Body of pancreas (tissue), 4 donors: ENCODE data around the gene KRTAP5-11.

Experiments
- POLR2A ChIP-seq, 3 donors: fragments of 450-650 bp; IDR thresholded peaks; one replicate each; pipeline ENCODE4 v1.6.1; 2016; ENCODE audit warnings: antibody characterized with exemption in 3 of 3, mild to moderate bottlenecking in 2 of 3
- TF ChIP-seq, protein P1 (sequence below), 7 experiments: fragments of 450-650 bp in 4 of 7; fragments of 200-600 bp in 3 of 7; sonication (generic) in 3 of 7; IDR thresholded peaks; one replicate each; pipeline ENCODE4 v1.5.1; 2016 to 2019; ENCODE audit warnings: antibody characterized with exemption in 7 of 7

DNA sequence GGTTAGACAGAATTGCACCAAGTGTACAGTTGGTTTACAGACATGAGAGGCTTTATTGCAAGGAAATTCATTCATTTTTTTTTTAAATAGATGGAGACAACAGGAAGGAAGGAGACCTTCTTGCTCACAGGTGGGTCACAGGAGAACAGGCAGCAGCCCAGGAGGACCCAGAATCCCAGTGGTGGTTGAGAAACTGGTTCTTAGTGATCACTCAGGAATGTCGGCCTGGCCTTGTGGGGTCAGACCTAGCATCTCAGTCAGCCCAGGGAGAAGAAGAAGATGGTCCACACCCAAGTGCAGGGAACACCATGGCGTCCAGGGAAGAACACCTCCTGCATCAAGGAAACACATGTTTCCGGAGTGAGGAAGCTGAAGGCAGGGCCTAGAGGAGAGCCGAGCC, 849 bp downstream of the KRTAP5-11 start:
- TF ChIP-seq, protein P1, sequence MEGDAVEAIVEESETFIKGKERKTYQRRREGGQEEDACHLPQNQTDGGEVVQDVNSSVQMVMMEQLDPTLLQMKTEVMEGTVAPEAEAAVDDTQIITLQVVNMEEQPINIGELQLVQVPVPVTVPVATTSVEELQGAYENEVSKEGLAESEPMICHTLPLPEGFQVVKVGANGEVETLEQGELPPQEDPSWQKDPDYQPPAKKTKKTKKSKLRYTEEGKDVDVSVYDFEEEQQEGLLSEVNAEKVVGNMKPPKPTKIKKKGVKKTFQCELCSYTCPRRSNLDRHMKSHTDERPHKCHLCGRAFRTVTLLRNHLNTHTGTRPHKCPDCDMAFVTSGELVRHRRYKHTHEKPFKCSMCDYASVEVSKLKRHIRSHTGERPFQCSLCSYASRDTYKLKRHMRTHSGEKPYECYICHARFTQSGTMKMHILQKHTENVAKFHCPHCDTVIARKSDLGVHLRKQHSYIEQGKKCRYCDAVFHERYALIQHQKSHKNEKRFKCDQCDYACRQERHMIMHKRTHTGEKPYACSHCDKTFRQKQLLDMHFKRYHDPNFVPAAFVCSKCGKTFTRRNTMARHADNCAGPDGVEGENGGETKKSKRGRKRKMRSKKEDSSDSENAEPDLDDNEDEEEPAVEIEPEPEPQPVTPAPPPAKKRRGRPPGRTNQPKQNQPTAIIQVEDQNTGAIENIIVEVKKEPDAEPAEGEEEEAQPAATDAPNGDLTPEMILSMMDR (IDR thresholded peaks at IDR 0.05) = no peak
- TF ChIP-seq POLR2A (IDR thresholded peaks at IDR 0.05) = no peak
